ENCODE measurements around the gene NDUFB10. TPM values are rescaled to one million over a fixed set of nuclear protein-coding genes. Genes with fewer than 3 reads are reported as not detected.

Gene NDUFB10
- polyA plus RNA-seq, 1 donor from 2014 or later = 217 TPM

DNA sequence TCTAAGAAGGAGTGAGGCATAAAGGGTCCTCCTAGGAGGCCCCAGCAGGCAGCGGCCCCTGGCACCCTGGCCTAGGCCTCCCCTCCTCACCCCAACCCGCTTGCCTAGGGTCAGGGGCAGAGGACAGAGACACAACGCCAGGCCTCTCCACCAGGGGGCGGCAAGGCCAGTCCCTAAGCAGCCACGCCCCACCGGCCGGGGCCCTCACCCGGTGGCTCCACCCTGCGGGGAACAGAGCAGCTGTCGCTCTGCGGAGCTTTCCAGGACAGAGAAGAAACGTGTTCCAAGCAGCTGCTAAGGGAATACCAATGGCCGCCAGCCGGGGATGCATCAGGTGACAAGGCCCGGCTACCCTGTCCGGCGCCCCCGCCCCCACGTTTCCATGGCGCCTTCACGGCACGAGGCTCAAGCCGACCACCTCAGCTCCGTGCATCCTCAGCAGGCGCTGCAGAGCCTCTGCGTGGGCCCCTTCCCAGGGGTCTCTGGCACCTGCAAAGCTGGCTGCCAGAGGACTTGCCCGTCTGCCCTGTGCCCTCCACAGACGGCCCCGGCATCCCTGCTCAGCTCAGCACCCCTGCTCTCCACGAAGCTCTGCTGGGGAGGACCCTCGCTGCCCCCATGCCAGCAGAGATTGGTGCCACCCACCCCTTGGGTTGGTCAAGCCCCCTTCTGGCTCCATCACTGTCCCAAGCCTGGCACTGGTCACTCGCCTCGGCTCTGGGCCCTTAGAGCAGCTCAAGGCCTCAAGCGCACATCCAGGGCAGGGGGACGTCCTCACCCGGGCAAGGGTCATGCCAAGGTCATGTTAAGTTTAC, 44.7 kb downstream of the NDUFB10 start:
- H2AFZ ChIP-seq (ENCODE audit: low read depth, low read length) = no peak overlapping the region
- H3K79me2 ChIP-seq (replicated peaks; ENCODE audit: insufficient read depth, low read length) = peaks cover 37% of the 10 kb centered on the region
- no peaks in the 10 kb centered on the region for H3K36me3 ChIP-seq (ENCODE audit: insufficient read depth, low read length)
- H3K27me3 ChIP-seq (ENCODE audit: insufficient read depth, low read depth, low read length) = no peaks in the 10 kb centered on the region
- peak overlapping the region; percentile 28 for H3K27ac ChIP-seq (ENCODE audit: low read length)
- H3K9ac ChIP-seq (ENCODE audit: low read length) = peak overlapping the region; percentile 49
- no peaks in the 10 kb centered on the region for H3F3A ChIP-seq (ENCODE audit: insufficient read depth, low read length, poor library complexity, severe bottlenecking)
- no peak overlapping the region for H3K4me2 ChIP-seq (ENCODE audit: low read length)
- H3K4me3 ChIP-seq (ENCODE audit: low read length) = peak overlapping the region; percentile 50
- H4K20me1 ChIP-seq (ENCODE audit: insufficient read depth) = peaks cover 5% of the 10 kb centered on the region
- TF ChIP-seq POLR2AphosphoS5 (IDR thresholded peaks at IDR 0.05) (no peak), RAD21 (conservative IDR thresholded peaks at IDR 0.05) (peak; percentile 53), SMC3 (conservative IDR thresholded peaks at IDR 0.05; ENCODE audit: poor library complexity) (peak; percentile 72), CTCF (IDR thresholded peaks at IDR 0.05; ENCODE audit: poor library complexity, severe bottlenecking) (peak; percentile 83), MXI1 (conservative IDR thresholded peaks at IDR 0.05; ENCODE audit: poor library complexity, severe bottlenecking) (peak; percentile 49), TAF1 (IDR thresholded peaks at IDR 0.05; ENCODE audit: low read depth) (no peak), EP300 (conservative IDR thresholded peaks at IDR 0.05; ENCODE audit: poor library complexity, severe bottlenecking) (no peak)
- TF ChIP-seq, protein P1, sequence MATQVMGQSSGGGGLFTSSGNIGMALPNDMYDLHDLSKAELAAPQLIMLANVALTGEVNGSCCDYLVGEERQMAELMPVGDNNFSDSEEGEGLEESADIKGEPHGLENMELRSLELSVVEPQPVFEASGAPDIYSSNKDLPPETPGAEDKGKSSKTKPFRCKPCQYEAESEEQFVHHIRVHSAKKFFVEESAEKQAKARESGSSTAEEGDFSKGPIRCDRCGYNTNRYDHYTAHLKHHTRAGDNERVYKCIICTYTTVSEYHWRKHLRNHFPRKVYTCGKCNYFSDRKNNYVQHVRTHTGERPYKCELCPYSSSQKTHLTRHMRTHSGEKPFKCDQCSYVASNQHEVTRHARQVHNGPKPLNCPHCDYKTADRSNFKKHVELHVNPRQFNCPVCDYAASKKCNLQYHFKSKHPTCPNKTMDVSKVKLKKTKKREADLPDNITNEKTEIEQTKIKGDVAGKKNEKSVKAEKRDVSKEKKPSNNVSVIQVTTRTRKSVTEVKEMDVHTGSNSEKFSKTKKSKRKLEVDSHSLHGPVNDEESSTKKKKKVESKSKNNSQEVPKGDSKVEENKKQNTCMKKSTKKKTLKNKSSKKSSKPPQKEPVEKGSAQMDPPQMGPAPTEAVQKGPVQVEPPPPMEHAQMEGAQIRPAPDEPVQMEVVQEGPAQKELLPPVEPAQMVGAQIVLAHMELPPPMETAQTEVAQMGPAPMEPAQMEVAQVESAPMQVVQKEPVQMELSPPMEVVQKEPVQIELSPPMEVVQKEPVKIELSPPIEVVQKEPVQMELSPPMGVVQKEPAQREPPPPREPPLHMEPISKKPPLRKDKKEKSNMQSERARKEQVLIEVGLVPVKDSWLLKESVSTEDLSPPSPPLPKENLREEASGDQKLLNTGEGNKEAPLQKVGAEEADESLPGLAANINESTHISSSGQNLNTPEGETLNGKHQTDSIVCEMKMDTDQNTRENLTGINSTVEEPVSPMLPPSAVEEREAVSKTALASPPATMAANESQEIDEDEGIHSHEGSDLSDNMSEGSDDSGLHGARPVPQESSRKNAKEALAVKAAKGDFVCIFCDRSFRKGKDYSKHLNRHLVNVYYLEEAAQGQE (IDR thresholded peaks at IDR 0.05; ENCODE audit: borderline replicate concordance) = no peak
- H3K9me2 ChIP-seq (ENCODE audit: insufficient read depth, low read length) = no peaks in the 10 kb centered on the region
- H3K9me3 ChIP-seq (ENCODE audit: low read length) = no peaks in the 10 kb centered on the region

GRCh38 chr16:2004795-2005517, 45.6 kb downstream of the NDUFB10 start:
- Histone ChIP-seq H2AFZ (ENCODE audit: low read depth, low read length) (no peak overlapping the region), H3K4me2 (ENCODE audit: low read length) (no peak overlapping the region), H3K9ac (ENCODE audit: low read length) (no peak overlapping the region), H3F3A (ENCODE audit: insufficient read depth, low read length, poor library complexity, severe bottlenecking) (no peaks in the 10 kb centered on the region), H4K20me1 (ENCODE audit: insufficient read depth) (peaks cover 5% of the 10 kb centered on the region), H3K4me3 (ENCODE audit: low read length) (no peak overlapping the region), H3K79me2 (replicated peaks; ENCODE audit: insufficient read depth, low read length) (peaks cover 39% of the 10 kb centered on the region), H3K9me2 (ENCODE audit: insufficient read depth, low read length) (no peaks in the 10 kb centered on the region), H3K9me3 (ENCODE audit: low read length) (no peaks in the 10 kb centered on the region), H3K36me3 (ENCODE audit: insufficient read depth, low read length) (no peaks in the 10 kb centered on the region), H3K27me3 (ENCODE audit: insufficient read depth, low read depth, low read length) (no peaks in the 10 kb centered on the region), H3K27ac (ENCODE audit: low read length) (no peak overlapping the region)
- no peak for TF ChIP-seq EZH2 (IDR thresholded peaks at IDR 0.05; ENCODE audit: borderline replicate concordance, insufficient read depth, low read length, poor library complexity, severe bottlenecking)
- TF ChIP-seq MXI1 (conservative IDR thresholded peaks at IDR 0.05; ENCODE audit: poor library complexity, severe bottlenecking) = no peak
- no peak for TF ChIP-seq POLR2AphosphoS5 (IDR thresholded peaks at IDR 0.05)
- no peak for TF ChIP-seq EP300 (conservative IDR thresholded peaks at IDR 0.05; ENCODE audit: poor library complexity, severe bottlenecking)
- TF ChIP-seq TAF1 (IDR thresholded peaks at IDR 0.05; ENCODE audit: low read depth) = no peak
- no peak for TF ChIP-seq CTCF (IDR thresholded peaks at IDR 0.05; ENCODE audit: poor library complexity, severe bottlenecking)
- no peak for TF ChIP-seq SMC3 (conservative IDR thresholded peaks at IDR 0.05; ENCODE audit: poor library complexity)
- TF ChIP-seq RAD21 (conservative IDR thresholded peaks at IDR 0.05) = no peak
- TF ChIP-seq, protein P1 (IDR thresholded peaks at IDR 0.05; ENCODE audit: borderline replicate concordance) = no peak
